GM18868 (cell line): ENCODE data around the gene ADI1.
"Not testable (repeated sequence)": the region's sequence is repeated elsewhere in the genome, so short reads cannot be mapped to it uniquely, and the experiment has no call there.

Experiments
- ATAC-seq: cut with Tn5 transposase; IDR thresholded peaks from one replicate; pipeline ENCODE4 v1.9.1; 2021; ENCODE audit warnings: mild to moderate bottlenecking, moderate library complexity; ENCODE audit not compliant: unreplicated experiment

The ADI1 gene

DNA sequence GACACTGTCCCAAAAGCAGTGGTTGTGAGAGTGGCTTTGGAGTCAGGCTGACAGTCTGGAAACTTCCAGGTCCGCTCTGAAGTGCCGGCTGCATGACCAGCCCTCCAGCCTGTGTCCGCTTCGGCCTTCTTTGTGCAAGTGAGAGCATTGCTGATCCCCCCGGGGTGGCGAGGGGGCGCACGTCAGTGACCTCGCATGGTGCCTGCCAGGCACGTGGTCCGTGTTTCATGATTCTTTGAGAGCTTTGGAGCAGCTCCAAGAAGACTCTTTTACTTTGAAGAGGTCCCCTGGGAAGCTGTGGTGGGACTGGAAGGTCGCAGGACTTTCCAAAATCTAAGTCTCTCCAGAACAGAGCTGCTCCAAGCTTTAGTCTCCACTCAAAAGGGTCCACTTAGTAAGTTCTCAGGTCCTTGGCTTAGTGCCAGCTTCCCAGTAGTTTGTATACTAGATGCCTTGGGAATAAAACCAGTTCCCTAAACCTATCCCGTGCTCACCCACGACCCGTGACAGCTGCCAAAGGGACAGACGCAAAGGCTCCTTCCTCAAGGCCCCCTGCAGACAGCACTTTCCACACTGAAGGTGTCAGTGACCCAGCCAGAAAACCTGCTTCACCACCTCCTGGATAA is 68.8 kb downstream of the ADI1 start:
- ATAC-seq, result no peak

DNA sequence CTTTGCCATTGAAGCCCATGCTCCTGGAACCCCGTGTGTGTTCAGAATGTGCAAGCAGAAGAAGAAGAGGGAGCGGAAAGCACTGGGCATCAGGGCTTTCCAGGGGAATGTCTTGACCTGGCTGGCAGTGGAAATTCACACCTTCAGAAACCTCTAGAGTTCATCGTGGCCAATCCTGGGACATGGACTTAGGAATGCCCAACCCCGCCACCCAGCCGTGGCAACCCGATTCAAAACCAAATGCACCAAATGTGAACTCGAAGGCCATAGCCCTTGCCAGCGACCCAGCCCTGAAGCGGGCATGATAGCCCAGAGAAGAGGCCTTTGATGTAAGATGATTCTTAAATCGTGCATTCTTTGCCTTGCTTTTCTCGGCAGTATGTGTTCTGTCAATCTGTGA is 69.4 kb downstream of the ADI1 start:
- ATAC-seq, result no peak

DNA sequence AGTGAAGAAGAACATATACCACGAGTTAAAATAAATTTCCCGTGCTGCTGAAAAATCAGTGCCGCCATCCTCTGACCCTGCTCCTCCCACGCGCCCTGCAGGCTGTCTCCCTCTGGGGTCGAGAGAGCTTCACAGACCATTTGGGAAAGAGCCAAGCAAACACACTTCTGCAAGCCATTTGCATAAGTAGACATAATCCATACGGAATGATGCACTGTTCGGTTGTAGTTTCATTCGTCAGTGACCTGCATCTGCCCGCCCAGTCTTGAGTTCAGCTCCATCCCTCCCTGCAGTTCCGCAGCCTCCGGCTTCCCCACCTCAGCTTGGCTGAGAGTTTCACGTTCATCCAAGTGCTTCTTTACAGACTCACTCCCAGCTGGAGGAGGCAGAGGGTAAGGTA is 70.2 kb downstream of the ADI1 start:
- ATAC-seq, result no peak

DNA sequence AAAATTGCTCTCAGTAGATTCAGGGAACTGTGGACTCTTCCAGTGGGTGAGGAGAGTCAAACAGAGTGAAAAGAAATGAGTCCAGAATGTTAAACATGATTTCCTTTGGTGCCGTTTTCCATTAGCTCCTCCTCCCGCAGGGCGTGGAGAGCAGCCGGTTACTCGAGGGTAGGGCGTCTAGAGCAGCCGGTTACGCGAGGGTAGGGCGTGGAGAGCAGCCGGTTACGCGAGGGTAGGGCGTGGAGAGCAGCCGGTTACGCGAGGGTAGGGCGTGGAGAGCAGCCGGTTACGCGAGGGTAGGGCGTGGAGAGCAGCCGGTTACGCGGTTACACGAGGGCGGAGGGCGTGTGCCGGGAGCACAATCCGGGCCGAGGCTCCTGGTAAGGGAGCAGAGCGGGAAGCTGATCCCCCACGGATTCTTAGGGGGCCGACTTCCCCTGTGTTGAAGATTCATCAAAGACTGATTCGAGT is 70.9 kb downstream of the ADI1 start:
- ATAC-seq, result not testable (repeated sequence)

DNA sequence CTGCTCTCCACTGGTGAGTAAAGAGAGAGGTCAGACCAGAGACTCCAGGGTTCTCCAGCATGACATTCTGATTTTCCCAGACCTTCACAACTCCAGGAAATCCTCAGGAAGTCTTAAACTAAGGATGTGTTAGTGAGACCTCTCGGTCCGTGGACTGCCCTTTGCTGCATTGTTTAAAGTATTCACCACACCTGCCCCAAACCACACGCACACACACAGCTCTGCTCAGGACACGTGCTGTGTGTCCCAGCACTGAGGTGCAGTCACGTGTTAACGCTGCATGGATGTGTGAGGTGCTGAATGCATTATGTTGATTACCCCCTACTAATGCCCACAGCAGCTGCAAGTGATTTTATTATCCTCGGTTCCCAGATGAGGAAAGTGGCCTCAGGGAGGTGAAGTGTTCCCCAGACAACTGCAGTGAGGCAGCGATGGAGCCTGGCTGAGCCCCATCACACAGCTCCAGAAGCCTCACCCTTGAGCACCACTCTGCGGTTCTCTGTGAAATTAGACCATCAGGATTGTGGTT is 71.5 kb downstream of the ADI1 start:
- no peak for ATAC-seq
